HepG2 (cell line): ENCODE results near the gene STC2. TPM values are rescaled to one million over a fixed set of nuclear protein-coding genes. Genes with fewer than 3 reads are reported as not detected.

ENCODE experiments used
- ATF7 ChIP-seq, 2 experiments: fragments of 450-650 bp in 1 of 2; sonication (generic) in 1 of 2; formaldehyde crosslinking in 1 of 2; IDR thresholded peaks; 2 replicates each; pipeline versions ENCODE4 v1.4.0 to v1.6.1; 2016 to 2020; ENCODE audit warnings: antibody characterized with exemption in 1 of 2, mild to moderate bottlenecking in 1 of 2, missing genetic modification reagents in 1 of 2
- CCAR2 ChIP-seq: fragments of 200-400 bp; formaldehyde crosslinking; optimal IDR thresholded peaks from 2 replicates; pipeline ENCODE3; 2018; ENCODE audit warnings: low read depth, mild to moderate bottlenecking, low read length, moderate library complexity
- HOXA5 ChIP-seq: sonication (generic); formaldehyde crosslinking; IDR thresholded peaks from 2 replicates; pipeline ENCODE4 v1.4.0; 2020; ENCODE audit warnings: missing genetic modification reagents
- KDM3A ChIP-seq: IDR thresholded peaks from 2 replicates; pipeline ENCODE4 v1.6.1; 2018; ENCODE audit warnings: low read depth, missing compliant biosample characterization
- KDM5B ChIP-seq: sonication (generic); formaldehyde crosslinking; IDR thresholded peaks from 2 replicates; pipeline ENCODE4 v1.4.0; 2020; ENCODE audit warnings: missing genetic modification reagents, mild to moderate bottlenecking, borderline replicate concordance
- NCOA1 ChIP-seq: sonication (generic); formaldehyde crosslinking; IDR thresholded peaks from 2 replicates; pipeline ENCODE4 v1.9.0; 2021; ENCODE audit warnings: missing genetic modification reagents
- RXRA ChIP-seq: sonication (generic); formaldehyde crosslinking; IDR thresholded peaks from 2 replicates; pipeline ENCODE4 v1.5.1; 2020; ENCODE audit warnings: missing genetic modification reagents
- SNRNP70 ChIP-seq: fragments of 200-400 bp; formaldehyde crosslinking; IDR thresholded peaks from 2 replicates; pipeline ENCODE4 v1.6.1; 2017; ENCODE audit warnings: mild to moderate bottlenecking, low read depth, low read length, moderate library complexity
- SRSF4 ChIP-seq: fragments of 200-400 bp; formaldehyde crosslinking; IDR thresholded peaks from one replicate; pipeline ENCODE4 v1.6.1; 2018; ENCODE audit warnings: mild to moderate bottlenecking, low read depth, low read length, moderate library complexity; ENCODE audit not compliant: poor library complexity, severe bottlenecking
- ZNF547 ChIP-seq: sonication (generic); formaldehyde crosslinking; IDR thresholded peaks from 2 replicates; pipeline ENCODE4 v1.5.1; 2020; ENCODE audit warnings: mild to moderate bottlenecking, missing genetic modification reagents
- polyA plus RNA-seq, 8 experiments: library from polyadenylated mRNA; depleted of rRNA in 3 of 8; stranded (reverse) in 7 of 8; unstranded in 1 of 8; fragments of >200 nt; fragmentation: Illumina TruSeq in 4 of 8; extraction: Trizol in 4 of 8; gene quantifications; 2 replicates each; pipeline versions ENCODE4 v1.2.1 to v1.2.3, GENCODE V29; 2011 to 2016; ENCODE audit warnings: low read depth in 4 of 8, missing spikeins in 1 of 8, mixed read lengths in 1 of 8; ENCODE audit not compliant: insufficient read depth in 1 of 8
- total RNA-seq, 5 experiments: library from RNA; depleted of rRNA; stranded (reverse); fragments of >200 nt; fragmentation: Illumina TruSeq; extraction: Trizol; gene quantifications; 2 replicates each; pipeline ENCODE4 v1.2.3, GENCODE V29; 2016; ENCODE audit warnings: low read depth in 1 of 5
- TF ChIP-seq, protein P1 (sequence below): sonication (generic); formaldehyde crosslinking; IDR thresholded peaks from 2 replicates; pipeline ENCODE4 v1.8.1; 2023; ENCODE audit warnings: mild to moderate bottlenecking, missing genetic modification reagents, borderline replicate concordance
- TF ChIP-seq, protein P2 (sequence below): sonication (generic); formaldehyde crosslinking; IDR thresholded peaks from 2 replicates; pipeline ENCODE4 v1.4.0; 2020; ENCODE audit warnings: missing genetic modification reagents, mild to moderate bottlenecking, borderline replicate concordance
- TF ChIP-seq, protein P3 (sequence below): sonication (generic); formaldehyde crosslinking; IDR thresholded peaks from 2 replicates; pipeline ENCODE4 v1.8.0; 2022; ENCODE audit warnings: missing genetic modification reagents, mild to moderate bottlenecking, inconsistent platforms, borderline replicate concordance
- TF ChIP-seq, protein P4 (sequence below): sonication (generic); formaldehyde crosslinking; IDR thresholded peaks from 2 replicates; pipeline ENCODE4 v1.5.0; 2020; ENCODE audit warnings: mild to moderate bottlenecking, missing genetic modification reagents
- TF ChIP-seq, protein P5 (sequence below): sonication (generic); formaldehyde crosslinking; conservative IDR thresholded peaks from 2 replicates; pipeline ENCODE4 v1.4.0; 2020; ENCODE audit warnings: missing genetic modification reagents
- TF ChIP-seq, protein P6 (sequence below), 2 experiments: sonication (generic) in 1 of 2; formaldehyde crosslinking in 1 of 2; IDR thresholded peaks; 2 replicates each; pipeline versions ENCODE4 v1.4.0 to v1.6.1; 2018 to 2020; ENCODE audit warnings: missing genetic modification reagents in 2 of 2, borderline replicate concordance in 1 of 2, low read depth in 1 of 2, mild to moderate bottlenecking in 1 of 2, missing biosample characterization in 1 of 2

The STC2 gene
- total and polyA plus RNA-seq, 2 of the 13 experiments (the other 11 are each of a cell fraction or from before 2014, with no cell fraction given), result 27.1 to 69.2 TPM

DNA sequence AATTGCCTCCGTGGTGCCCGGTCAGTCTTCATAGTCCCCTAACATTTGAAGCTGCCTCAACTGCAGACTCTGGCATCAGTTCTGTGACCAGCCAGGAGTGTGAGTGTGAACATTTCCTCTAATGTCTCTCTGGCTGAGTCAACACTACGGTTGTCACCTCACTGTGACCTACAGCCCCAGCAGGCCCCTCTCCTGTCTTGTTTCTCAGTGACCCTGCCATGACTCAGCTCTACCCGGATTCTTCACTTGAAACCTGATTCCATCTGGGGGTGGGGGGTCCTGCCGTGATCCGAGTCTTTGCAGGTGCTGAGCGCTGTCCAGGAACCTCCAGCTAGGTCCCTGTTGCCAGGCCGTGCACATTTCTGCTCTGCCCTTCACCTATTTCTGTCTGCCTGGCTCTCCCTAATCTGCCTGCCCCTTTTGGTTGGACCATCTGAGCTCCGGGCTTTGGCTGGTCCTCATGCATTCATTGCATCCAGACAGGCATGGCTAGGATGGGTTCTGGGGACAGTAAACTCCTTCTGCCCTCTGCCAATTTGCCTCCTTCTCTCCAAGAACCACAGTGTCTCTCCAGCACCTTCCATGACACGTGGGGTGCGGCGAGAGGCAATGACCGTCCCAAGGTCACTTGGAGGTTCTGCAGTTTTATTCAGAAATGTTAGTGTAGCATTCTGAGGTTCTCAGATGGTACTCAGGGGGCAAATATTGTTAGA is 24.2 kb downstream of the STC2 start (continued):
- TF ChIP-seq, protein P1, sequence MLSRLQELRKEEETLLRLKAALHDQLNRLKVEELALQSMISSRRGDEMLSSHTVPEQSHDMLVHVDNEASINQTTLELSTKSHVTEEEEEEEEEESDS, result no peak
- TF ChIP-seq SNRNP70 (no peak), RXRA (CRISPR knock-in tag) (peak; percentile 89), KDM3A (CRISPR knock-in tag) (no peak), ATF7 (IDR thresholded peaks at IDR 0.05) (no peak), ATF7 (CRISPR knock-in tag; IDR thresholded peaks at IDR 0.05) (peak; percentile 29; the same call in 1 of the 2 replicates), NCOA1 (CRISPR knock-in tag) (no peak), CCAR2 (no peak), ZNF547 (CRISPR knock-in tag) (0 out of 2 replicates have a peak, but pooled peaks have one; percentile 37), KDM5B (CRISPR knock-in tag) (peak; percentile 83), SRSF4 (no peak), HOXA5 (CRISPR knock-in tag) (peak; percentile 60; the same call in 1 of the 2 replicates)
- TF ChIP-seq, protein P2, sequence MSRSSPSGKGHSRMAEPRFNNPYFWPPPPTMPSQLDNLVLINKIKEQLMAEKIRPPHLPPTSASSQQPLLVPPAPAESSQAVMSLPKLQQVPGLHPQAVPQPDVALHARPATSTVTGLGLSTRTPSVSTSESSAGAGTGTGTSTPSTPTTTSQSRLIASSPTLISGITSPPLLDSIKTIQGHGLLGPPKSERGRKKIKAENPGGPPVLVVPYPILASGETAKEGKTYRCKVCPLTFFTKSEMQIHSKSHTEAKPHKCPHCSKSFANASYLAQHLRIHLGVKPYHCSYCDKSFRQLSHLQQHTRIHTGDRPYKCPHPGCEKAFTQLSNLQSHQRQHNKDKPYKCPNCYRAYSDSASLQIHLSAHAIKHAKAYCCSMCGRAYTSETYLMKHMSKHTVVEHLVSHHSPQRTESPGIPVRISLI (CRISPR knock-in tag), result no peak
- TF ChIP-seq, protein P3, sequence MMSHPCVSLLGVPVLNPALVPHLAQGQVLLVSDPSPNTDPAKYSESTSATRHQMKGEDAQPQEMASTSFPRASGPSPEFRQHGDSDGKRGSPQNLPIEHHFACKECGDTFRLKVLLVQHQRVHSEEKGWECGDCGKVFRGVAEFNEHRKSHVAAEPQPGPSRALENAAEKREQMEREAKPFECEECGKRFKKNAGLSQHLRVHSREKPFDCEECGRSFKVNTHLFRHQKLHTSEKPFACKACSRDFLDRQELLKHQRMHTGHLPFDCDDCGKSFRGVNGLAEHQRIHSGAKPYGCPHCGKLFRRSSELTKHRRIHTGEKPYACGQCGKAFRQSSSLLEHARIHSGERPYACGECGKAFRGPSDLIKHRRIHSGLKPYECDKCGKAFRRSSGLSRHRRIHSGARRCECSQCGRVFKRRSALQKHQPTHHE (CRISPR knock-in tag), result peak; percentile 38; the same call in 1 of the 2 replicates
- TF ChIP-seq, protein P4, sequence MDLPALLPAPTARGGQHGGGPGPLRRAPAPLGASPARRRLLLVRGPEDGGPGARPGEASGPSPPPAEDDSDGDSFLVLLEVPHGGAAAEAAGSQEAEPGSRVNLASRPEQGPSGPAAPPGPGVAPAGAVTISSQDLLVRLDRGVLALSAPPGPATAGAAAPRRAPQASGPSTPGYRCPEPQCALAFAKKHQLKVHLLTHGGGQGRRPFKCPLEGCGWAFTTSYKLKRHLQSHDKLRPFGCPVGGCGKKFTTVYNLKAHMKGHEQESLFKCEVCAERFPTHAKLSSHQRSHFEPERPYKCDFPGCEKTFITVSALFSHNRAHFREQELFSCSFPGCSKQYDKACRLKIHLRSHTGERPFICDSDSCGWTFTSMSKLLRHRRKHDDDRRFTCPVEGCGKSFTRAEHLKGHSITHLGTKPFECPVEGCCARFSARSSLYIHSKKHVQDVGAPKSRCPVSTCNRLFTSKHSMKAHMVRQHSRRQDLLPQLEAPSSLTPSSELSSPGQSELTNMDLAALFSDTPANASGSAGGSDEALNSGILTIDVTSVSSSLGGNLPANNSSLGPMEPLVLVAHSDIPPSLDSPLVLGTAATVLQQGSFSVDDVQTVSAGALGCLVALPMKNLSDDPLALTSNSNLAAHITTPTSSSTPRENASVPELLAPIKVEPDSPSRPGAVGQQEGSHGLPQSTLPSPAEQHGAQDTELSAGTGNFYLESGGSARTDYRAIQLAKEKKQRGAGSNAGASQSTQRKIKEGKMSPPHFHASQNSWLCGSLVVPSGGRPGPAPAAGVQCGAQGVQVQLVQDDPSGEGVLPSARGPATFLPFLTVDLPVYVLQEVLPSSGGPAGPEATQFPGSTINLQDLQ (CRISPR knock-in tag), result no peak
- TF ChIP-seq, protein P5, sequence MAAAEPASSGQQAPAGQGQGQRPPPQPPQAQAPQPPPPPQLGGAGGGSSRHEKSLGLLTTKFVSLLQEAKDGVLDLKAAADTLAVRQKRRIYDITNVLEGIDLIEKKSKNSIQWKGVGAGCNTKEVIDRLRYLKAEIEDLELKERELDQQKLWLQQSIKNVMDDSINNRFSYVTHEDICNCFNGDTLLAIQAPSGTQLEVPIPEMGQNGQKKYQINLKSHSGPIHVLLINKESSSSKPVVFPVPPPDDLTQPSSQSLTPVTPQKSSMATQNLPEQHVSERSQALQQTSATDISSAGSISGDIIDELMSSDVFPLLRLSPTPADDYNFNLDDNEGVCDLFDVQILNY (CRISPR knock-in tag), result no peak
- TF ChIP-seq, protein P6, sequence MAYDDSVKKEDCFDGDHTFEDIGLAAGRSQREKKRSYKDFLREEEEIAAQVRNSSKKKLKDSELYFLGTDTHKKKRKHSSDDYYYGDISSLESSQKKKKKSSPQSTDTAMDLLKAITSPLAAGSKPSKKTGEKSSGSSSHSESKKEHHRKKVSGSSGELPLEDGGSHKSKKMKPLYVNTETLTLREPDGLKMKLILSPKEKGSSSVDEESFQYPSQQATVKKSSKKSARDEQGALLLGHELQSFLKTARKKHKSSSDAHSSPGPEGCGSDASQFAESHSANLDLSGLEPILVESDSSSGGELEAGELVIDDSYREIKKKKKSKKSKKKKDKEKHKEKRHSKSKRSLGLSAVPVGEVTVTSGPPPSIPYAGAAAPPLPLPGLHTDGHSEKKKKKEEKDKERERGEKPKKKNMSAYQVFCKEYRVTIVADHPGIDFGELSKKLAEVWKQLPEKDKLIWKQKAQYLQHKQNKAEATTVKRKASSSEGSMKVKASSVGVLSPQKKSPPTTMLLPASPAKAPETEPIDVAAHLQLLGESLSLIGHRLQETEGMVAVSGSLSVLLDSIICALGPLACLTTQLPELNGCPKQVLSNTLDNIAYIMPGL (CRISPR knock-in tag; IDR thresholded peaks at IDR 0.05; ENCODE audit: borderline replicate concordance in 1 of 2, low read depth in 1 of 2), result peak in 1 of 2 experiments; percentile 7; a peak in 1 of 4 replicates
